Brain microvascular endothelial cell (primary cell): Measurements from ENCODE around the gene NLN.

Experiments used
- DNase-seq: peaks from one replicate; pipeline ENCODE4 v3.0.0-alpha.2; 2020
- H3K27ac ChIP-seq: fragments of 250-450 bp; sonication (Bioruptor Pico); 2 replicates; pipeline ENCODE4 v1.5.1; 2020; ENCODE audit warnings: mild to moderate bottlenecking, moderate library complexity
- H3K27me3 ChIP-seq: fragments of 250-450 bp; sonication (Bioruptor Pico); replicated peaks from 2 replicates; pipeline ENCODE4 v1.5.1; 2020; ENCODE audit warnings: mild to moderate bottlenecking
- H3K36me3 ChIP-seq: fragments of 250-450 bp; sonication (Bioruptor Pico); replicated peaks from 2 replicates; pipeline ENCODE4 v1.5.1; 2020; ENCODE audit warnings: mild to moderate bottlenecking
- H3K4me3 ChIP-seq: 2 replicates; pipeline ENCODE4 v1.5.1; 2011; ENCODE audit warnings: low read depth, mild to moderate bottlenecking, control low read depth, low read length, moderate library complexity
- in situ Hi-C: cut with HindIII; loops from 2 replicates; pipeline ENCODE4 v1.10.0; 2017; ENCODE audit warnings: low sequenced_read_pairs, low pct_ligation_motif_present
- TF ChIP-seq, protein P1 (sequence below): IDR thresholded peaks from 2 replicates; pipeline ENCODE4 v1.5.1; 2011; ENCODE audit warnings: low read depth, mild to moderate bottlenecking, moderate library complexity, low read length, control low read depth, inconsistent platforms; ENCODE audit errors: missing control alignments

Gene NLN

DNA sequence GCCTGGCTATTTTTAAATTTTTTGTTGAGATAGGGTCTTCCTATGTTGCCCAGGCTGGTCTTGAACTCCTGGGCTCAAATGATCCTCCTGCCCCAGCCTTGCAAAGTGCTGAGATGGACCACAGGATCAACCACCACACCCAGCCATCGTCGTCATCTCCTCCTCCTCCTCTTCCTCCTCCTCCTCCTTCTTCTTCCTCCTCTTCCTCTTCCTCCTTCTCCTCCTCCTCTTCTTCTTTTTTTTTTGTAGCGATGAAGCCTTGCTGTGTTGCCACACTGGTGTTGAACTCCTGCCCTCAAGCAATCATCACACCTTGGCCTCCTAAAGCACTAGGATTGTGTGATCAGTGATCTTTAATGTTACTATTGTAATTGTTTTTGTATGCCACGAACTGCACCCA lies 155.0 kb downstream of the NLN start:
- DNase-seq = no peak
- H3K27me3 ChIP-seq = no peaks in the 10 kb centered on the region
- in situ Hi-C loops = no loop called here
- TF ChIP-seq, protein P1, sequence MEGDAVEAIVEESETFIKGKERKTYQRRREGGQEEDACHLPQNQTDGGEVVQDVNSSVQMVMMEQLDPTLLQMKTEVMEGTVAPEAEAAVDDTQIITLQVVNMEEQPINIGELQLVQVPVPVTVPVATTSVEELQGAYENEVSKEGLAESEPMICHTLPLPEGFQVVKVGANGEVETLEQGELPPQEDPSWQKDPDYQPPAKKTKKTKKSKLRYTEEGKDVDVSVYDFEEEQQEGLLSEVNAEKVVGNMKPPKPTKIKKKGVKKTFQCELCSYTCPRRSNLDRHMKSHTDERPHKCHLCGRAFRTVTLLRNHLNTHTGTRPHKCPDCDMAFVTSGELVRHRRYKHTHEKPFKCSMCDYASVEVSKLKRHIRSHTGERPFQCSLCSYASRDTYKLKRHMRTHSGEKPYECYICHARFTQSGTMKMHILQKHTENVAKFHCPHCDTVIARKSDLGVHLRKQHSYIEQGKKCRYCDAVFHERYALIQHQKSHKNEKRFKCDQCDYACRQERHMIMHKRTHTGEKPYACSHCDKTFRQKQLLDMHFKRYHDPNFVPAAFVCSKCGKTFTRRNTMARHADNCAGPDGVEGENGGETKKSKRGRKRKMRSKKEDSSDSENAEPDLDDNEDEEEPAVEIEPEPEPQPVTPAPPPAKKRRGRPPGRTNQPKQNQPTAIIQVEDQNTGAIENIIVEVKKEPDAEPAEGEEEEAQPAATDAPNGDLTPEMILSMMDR = no peak
- H3K27ac ChIP-seq = no peak overlapping the region
- no peaks in the 10 kb centered on the region for H3K36me3 ChIP-seq
- no peak overlapping the region for H3K4me3 ChIP-seq
